ENCODE measurements around the gene C9orf72.
"Not testable (repeated sequence)": the region's sequence is repeated elsewhere in the genome, so short reads cannot be mapped to it uniquely, and the experiment has no call there.

Gene C9orf72

DNA sequence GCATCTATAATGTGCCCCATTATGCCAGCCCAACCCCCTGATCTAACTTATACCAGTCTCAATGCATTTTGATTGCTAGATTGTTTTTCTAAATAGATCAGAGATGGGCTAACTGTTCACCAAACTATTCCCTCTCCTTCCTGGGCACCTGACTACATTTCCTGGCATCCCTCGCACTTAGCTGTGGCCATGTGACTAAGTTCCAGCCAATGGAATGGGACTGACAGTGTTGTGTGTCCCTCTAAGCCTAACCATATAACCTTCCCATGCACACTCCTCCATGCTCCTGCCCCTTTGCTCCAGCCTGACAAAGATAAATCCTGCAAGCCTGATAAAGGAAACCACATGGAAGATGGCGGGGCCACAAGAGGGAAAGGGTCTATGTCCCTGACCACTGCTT, 61.5 kb downstream of the C9orf72 start:
- DNase-seq (ENCODE audit: low read depth), result no peak

GRCh38 chr9:27510780-27511179, 62.5 kb downstream of the C9orf72 start:
- no peak for DNase-seq (ENCODE audit: low read depth)

DNA sequence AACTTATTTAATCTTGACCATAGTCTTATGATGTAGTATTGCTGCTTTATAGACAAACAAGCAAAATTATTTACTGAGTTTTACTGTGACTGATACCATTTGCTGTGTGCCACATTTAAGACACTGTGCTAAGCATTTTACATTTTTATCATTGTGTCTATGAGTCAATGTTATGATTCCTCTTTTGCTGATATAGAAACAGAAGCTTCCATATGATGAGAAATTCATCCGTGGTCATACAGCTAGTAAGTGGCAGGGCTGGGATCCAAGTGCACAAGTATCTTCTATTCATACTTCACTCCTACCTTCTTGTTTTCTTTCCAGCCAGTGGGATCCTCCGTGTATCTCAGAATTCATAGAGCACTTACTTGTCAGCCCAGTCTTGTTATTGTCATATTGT, 66.3 kb downstream of the C9orf72 start:
- DNase-seq (ENCODE audit: low read depth), result no peak

DNA sequence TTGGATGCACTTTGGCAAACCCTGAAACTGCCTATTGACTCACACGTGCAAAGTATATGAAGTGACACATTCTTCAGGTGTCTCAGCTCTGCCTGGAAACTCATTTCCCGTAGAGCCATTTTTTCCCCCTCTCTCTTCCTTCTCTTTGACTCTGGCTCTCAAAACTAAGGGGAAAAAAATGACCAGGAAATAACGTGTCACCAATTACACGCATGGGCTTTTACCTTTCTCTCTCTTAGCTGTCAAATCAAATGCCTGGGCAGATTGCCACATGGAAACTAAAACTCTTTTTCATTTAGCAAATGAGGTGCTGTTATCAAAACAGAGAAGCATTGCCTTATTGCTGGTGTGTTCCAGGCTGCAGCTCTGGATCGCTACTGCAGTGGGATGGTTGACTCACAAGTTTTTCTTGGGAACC, 67.5 kb downstream of the C9orf72 start:
- DNase-seq (ENCODE audit: low read depth), result no peak

DNA sequence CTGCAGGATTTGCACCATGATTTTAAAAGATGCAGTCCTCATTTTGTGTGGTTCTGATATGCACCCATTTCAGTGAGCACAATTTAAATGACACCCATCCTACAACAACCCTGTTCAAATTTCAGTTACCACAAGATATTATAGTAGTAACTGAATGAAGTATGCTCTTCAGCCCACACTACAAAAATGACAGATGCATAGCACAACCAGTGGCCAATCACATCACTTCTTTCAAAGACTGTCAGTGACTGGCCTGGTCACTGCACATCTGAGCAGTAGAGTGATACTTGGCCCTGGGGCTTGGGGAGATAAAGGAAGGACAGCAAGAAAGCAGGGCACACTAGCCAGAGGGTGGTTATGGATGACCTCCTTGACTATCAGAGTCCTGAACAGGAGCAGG, 69.0 kb downstream of the C9orf72 start:
- DNase-seq (ENCODE audit: low read depth), result no peak

DNA sequence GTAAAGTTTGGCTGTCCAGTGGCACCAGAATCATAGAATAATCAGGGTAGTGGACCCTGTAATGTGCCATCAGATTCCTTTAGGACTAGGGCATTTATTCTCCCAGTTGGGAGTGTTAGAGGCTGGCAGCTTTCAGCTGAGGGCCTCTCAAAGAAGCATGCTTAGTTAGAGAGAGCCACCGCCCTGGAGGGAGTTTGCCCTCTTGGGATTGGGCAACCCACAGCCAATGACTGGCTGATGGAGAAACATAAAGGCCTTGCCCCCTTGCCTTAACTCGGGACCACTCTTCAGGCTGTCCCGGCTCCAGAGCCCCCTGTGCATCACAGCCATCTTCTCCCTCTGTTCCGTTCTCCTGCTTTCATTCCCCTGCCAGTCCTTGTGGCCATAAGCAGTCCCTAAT, 69.7 kb downstream of the C9orf72 start:
- no peak for DNase-seq (ENCODE audit: low read depth)

DNA sequence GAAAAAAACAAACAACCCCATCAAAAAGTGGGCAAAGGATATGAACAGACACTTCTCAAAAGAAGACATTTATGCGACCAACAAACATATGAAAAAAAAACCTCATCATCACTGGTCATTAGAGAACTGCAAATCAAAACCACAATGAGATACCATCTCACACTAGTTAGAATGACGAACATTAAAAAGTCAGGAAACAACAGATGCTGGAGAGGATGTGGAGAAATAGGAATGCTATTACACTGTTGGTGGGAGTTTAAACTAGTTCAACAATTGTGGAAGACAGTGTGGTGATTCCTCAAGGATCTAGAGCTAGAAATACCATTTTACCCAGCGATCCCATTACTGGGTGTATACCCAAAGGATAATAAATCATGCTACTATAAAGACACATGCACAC, 72.4 kb downstream of the C9orf72 start:
- not testable (repeated sequence) for DNase-seq (ENCODE audit: low read depth)

DNA sequence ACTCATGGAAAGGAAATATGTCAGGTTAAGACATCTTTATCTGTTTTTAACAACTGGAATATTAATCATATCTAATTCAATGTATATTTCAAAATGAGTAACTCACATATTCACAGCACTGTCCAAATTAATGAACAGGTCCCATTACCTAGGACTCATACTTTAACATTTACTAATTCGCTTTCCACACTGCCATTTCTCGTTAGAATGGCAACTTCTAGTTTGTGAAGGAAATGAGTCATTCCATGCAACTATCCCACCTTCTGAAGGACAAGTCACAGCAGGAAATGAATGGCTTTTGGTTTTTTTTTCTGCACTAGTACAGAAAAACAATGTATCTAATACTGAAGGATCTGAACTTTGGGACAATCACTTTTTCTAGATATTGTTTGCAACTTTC, 73.8 kb downstream of the C9orf72 start:
- no peak for DNase-seq (ENCODE audit: low read depth)

GRCh38 chr9:27497883-27498417, 75.3 kb downstream of the C9orf72 start:
- no peak for DNase-seq (ENCODE audit: low read depth)
